Stimulated activated CD4-positive, alpha-beta T cell treated with anti-CD3 and anti-CD28 coated beads, TNF-alpha, amount 100 ng/mL, for 24 hours (primary cell): Measurements from ENCODE around the gene PRR5L.

Experiments
- DNase-seq, 3 experiments: peaks; one replicate each; pipeline ENCODE4 v3.0.0-alpha.2; 2020; ENCODE audit warnings: low read depth in 3 of 3

PRR5L gene

DNA sequence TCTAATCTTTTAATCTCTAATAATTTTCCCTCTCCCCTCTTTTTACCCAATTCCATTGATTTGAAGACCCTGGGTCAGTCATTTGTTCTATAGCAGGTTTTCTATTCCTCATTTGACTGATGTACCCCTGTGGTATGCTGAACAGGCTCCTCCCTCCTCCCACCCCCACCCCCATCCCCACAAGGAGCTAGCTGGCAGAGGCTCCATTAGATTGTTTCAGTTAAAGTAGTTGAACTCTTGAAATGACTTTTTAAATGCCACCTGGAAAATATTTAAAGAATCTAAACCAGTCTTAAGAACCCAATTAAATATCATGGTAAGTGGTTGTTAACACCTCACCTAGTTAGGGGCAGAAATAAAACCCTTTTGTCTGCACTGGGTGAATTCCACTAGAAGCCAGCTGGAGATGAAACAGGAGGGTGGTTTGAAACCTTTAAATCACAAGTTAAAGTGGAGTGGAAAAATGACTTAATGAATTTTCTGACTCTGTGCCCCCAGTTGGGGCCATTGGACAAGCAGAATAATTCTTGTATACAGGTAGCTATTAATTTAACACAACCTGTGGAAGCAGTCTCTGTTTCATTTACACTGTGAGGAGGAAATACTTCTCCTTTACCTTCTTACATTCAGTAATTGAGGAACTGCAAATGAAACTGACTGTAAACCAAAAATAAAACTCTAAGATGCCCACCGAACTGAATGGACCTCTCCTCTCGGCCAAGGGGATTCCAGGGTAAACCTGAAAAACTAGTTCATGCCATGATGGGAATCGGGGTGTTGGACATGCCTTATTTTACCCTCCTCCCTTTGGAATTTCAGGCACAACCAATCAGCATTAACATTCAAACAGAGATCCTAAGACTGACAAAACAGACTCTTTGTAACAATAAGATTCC is 30.7 kb downstream of the PRR5L start:
- DNase-seq, result no peak

DNA sequence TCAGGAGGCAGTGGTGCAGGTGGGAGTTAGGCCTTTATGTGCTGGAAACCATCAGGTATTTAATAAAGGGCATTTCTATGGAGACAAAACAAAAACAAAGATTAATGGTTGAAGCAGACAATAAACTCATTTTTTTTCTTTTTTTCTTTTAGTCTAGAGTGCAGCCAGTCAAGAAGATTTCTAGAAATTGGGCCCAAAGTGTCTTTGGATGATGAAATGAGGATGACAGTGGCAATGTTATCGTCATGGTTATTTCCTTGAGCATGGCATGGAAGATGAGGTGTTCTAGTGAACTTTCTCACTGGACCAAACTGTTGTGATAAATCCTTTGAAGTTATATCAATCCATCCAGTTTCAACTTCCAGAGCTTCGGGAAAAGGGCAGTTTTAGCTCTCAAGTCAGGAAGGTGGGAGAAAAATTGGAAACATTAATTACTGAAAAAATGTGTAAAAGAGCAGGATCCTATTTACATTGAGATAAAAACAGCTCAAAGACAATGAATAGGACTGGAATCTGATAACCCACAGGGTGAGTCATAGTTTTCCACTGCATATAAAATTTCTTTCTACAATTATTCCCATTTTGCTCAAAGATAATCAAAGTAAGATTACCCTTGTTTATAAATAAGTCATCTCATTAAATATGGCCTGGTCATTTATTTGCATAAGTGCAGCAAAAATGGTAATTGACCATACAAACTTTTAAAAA is 33.0 kb downstream of the PRR5L start:
- DNase-seq, result no peak

DNA sequence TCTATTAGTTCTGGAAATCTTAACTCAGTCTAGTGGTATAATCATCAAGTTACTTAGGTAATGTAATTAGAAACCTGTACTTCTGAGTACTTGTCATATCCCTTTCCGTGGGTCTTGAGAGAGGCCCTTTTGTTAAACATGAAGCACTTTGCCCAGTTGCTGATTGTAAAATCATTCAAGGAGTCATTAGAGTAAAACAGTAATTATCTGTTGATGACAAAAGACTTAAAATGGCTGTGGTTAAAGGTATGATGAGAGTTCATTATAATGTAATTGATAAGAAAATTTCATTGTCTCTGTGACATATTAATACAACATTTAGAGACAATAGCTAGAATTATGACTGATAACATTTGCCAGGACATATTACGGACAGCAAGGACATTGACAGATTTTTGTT is 34.3 kb downstream of the PRR5L start:
- no peak for DNase-seq

DNA sequence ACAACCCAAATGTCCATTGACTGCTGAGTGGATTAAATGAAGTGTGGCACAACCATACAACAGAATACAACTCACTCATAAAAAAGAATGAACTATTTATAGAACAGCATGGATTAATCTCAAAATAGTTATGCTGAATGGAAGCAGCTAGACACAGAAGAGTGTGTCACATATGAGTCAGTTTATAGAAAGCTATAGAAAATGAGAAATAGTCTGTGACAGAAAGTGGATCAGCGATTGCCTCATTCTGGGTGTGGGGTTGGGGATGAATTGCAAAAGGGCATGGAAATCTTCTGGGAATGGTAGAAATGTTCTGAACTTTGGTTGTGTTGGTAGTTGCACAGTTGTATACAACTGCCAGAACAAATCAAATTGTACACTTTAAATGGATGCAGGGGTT is 37.4 kb downstream of the PRR5L start:
- no peak for DNase-seq

DNA sequence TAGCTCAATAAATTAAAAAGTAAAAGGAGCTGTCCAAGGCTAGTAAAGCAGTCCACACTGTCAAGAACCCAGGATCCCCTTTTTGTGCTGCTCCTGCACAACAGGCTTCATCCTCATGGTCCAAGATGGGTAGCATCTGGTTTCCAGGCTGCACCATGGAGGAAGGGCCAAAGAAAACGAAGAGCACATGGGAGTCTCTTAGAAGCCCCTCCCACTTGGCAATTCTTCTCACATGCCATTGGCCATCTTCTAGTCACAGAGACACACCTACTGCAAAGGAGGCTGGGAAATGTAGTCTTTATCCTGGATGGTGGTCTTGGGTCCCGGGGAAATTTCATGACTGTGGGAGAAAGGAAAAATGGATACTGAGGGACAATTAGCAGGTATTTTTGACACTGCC is 37.8 kb downstream of the PRR5L start:
- DNase-seq, result no peak

DNA sequence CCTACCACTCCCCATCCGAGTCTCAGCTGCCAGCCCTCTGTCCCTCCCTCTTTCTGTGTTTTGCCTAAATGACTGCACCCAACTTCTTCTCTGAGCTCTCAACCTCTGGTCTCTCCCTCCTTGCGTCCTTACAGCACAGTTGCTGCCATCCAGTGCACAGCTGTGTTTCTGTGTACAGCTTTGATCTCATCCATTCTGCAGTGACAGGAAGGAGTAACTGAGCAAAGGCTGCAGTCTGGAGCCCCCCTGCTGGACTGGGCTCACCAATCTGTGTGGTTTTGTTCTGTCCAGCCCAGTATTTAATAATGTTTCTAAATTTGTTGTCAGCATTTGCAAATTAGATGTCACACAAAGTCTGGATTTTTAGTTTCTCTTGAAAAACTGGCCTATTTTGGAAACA is 43.8 kb downstream of the PRR5L start:
- DNase-seq, result no peak

DNA sequence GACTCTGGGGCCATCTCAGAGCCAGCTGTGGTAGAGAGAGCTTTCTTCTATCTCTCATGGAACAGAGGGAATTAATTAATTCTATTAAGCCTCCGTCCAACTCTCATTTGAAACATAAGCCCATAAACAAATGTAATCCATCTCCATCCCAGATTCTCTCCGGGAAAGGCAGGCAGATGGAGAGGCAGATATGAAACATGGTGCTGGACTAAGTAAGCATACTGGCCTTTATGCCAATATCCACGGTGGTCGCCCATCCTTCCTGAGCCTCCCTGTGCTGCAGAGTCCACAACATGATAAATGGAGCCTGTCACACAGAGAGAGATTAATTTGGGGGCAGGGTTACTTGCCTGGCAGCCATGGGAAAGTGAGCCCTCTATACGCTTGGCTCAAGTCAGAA is 44.8 kb downstream of the PRR5L start:
- no peak for DNase-seq

DNA sequence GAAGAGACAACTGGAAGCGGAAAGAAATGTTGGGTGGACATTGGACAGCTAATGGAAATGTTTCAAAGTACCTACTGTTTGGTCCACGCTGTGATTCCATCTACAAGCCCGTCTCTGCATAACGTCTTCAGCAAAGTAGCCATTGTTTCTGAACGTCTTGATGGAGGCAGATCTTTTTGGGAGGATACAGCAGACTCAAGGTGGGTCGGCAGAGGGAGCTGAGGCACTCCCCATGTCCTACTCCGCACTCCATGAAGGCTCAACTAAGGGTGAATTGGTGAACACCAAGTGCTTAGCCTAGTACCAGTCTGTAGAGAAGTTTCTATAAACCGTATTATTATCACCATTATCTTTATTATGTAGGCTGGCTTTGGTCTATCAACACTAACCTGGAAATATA is 45.8 kb downstream of the PRR5L start:
- DNase-seq, result no peak

DNA sequence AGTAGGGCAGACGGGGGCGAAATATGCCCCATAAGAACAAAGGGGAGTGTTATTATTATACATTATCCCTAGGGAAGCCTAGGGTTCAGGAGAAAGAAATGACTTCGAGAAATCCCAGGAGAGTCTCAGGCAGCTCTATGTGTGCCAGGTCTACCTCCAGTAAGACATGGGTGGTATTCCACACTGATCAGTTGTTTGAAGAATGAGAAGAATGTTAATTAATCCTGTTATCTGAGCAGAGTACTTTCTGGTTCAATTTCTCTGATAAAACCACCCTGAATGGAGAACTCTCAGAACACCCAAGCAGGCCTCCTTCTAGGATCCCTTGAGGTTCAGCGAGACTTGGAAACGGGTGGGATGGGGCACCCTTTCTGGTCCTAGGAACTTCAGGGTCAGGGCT is 46.2 kb downstream of the PRR5L start:
- no peak for DNase-seq

DNA sequence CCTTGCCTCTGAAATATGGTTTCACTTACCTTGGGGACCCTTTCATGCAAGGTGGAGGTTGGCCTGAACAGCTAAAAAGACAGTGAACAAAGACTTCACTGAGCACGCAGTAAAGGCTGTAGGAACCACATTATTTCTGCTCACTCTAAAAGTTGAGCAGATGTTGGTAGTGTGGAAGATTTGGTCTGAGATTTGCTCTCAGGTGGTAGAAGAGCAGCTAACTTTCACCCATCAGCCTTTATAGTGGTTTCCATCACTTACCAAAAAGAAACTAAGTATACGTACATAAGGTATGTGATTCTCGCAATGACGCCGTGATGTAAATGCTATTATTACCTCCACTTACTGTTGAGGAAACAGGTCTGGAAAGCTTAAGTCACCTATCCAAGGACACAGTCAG is 47.3 kb downstream of the PRR5L start:
- DNase-seq, result no peak

DNA sequence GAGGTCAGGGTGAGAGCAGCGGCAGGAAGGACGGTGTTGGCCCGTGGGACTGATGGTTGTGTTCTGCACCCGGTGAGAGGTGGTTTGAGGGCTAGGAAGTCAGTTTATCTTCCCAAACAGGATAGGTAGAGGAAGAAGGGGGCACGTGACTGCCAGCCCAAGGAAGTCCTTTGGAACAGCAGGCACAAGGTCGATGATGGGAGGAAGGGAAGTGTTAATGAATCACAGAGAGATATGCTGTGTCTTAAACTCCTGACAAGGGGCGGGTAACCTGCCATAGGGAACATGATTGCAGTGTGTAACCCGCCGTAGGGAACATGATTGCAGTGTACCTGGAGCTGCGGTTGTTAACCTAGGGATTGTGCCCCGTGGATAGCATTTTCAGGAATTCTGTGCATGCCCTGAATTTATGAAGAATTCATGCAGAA is 49.0 kb downstream of the PRR5L start:
- no peak for DNase-seq

DNA sequence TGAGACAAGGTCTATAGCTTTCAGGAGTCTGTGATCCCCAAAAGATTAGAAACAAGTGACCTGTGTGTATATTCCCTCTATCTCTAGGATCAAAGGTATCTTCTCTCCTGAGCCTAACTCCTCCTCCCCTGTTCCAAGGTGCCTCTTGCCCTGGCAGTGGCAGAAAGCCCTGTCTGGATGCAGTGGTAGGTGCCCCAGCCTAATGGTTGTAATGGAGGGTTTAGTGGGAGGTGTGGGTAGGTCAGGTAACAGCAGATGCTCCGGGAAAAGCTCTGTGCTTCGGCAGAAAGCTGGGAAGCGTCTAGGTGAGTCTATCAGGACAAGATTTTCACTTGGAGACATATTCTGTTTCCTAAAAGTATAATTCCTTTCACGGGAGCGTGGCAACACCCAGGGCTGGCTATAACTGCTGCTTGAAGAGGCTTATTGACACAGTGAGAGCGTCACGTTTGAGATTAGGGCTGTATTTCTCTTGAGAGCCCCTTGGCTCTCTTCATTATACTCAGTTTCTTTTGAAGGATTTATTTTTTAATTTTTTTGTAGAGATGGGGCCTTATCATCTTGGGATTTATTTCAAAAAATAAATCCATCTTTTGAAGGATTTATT is 49.5 kb downstream of the PRR5L start:
- DNase-seq, result no peak

DNA sequence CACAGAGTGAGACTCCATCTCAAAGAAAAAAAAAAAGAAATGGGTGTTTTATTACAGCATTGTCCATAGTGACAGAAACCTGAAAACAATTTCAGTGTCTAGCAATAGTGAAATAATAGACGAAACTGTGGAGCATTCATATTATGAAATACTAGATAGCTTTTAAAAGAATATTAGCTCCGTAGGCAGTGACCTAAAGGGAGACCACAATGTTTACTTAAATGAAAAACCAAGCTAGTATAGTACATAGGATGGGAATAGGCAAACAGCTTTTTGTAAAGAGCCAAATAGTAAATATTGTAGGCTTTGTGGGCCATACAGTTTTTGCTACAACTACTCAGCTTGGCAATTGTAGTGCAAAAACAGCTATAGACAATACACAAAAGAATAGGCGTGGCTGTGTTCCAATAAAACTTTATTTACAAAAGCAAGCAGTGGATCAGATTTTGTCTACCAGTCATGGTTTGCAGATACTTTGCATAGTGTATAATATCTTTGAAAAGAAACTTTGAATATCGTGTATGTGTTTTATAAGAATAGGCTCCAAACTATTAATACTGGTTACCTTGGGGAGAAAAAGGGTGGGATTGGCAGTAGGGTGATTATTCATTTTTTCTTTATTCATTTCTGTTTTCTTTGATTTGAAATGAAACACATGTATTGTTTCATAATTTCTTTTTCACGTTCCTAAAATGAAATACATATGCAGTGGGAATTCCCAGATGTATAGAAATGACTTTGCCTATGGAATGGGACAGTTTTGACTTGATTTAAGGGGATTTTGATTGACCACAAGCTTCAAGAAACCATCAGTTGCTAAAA is 50.7 kb downstream of the PRR5L start:
- no peak for DNase-seq

DNA sequence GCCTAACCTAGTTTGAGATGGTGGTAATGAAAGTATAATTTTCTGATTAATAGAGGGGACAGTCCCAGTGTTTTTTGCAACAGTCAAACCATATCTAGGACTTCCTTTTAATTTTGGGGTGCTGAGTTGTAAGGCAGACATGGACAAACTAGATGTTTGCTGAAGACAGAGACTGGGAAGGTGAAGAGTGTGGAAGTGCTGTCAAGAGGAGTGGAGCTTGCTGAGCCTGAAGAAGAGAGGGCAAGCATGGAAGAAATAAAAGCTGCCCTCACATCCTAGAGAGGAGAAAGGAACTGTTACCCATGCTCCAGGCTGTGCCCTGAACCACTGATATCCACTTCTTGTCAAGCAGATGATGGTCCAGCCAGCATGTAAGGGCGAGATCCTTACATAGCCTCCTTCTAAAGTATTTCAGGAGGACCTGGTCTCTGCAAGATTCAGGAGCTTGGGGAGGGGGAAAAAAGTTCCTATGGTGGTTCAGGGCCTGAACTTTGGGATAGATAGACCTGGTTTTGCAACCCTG is 51.4 kb downstream of the PRR5L start:
- no peak for DNase-seq

DNA sequence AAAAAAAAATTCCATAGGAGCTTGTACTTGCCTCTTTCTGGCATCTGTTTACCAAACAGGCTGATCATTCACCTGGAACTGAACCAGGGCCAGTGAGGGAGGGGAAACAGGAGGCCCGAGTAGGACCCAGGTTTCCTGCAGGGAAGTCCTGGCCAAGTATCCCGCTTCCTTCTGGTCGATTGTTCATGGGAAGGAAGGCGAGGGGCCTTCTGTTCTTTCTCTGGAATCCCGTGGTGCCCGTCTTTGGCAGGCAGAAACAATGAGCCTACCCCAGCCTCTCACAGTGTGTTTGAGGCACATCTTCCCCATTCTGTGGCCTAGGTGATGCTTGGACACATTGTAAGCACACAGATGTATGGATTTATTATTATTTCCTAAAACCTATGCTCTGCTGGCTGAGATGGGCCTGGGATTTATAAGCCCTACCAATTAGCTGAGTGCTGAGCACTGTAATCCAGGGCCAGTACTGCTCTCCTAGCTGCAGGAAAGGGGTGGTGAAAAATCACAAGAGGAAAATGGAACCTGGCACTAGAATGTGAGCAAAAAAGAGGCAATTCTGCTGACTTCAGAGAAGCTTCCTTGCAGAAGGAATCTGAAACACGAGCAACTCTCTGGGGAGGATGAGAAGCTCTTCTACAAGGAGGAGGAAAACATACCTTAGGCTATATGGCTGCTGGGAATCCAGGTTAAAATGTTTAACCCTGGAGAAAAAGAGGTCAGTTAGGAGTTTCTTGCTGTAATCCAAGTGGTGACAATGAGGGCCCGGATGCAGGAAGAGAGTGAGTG is 53.5 kb downstream of the PRR5L start:
- no peak for DNase-seq

DNA sequence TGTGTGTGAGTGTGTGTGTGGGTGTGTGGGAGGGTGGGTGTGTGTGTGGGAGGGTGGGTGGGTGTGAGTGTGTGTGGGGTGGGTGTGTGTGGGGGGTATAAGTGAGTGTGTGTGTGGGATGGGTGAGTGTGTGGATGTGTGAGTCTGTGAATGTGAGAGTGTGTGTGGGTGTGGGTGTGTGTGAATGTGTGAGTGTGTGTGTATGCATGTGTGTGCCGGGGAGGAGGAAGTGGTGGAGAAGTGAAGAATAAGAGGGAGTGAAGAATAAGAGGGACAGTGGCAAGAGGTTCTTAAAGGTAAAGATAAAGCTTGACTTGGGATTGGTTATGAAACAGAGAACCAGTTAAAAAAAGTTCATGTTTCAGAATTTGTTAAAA is 54.0 kb downstream of the PRR5L start:
- DNase-seq, result no peak

DNA sequence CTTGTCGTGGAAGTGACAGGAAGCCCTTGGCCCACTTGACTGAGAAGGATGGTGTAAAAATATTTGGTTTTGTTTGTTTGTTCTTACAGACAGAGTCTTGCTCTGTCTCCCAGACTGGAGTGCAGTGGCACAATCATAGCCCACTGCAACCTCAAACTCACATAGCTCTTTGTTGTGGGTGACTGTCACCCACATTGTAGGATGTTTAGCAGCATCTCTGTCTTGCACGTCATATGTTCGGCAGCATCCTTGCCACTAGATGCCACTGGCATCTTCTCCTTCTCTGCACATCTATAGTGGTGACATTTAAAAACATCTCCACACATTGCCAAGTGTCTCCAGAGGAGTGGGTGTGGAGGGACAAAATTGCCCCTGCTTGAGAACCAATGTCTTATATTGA is 56.8 kb downstream of the PRR5L start:
- DNase-seq, result peak in 1 of 3 experiments; percentile 16

DNA sequence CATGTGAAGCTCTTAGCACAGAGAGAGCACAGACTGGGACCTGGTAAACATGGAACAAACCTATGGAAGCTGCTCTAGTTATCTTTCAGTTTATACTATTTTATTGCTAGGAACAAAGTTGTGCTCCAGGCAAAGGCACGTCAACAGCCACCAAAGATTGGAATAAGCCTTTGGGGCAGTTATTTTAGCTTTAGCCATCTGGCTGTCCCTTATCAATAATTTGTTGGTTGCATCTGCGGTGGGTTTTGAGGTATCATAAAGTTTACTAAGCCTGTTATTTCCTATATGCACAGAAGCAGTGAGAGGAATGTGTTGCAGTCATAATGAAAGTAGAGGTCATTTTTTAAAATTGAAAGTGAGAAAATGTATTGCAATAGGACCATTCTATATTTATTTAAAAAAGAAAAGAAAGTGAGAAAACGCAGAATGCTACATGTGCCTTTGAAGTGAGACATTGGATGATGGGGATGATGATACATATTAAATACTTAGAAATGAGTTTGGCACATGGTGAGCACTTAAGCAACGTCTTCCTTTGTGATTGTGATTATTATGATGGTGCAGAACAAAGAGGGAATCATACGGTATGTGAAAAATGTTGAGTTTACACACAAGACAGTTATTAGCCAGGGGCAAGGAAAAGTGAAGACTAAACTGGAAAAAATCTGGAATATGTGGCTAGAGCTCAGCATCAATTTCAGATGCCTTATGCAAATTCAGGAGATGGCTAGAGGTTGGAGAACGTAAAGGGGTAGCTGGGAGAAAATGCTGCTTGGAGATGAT is 58.3 kb downstream of the PRR5L start:
- no peak for DNase-seq

DNA sequence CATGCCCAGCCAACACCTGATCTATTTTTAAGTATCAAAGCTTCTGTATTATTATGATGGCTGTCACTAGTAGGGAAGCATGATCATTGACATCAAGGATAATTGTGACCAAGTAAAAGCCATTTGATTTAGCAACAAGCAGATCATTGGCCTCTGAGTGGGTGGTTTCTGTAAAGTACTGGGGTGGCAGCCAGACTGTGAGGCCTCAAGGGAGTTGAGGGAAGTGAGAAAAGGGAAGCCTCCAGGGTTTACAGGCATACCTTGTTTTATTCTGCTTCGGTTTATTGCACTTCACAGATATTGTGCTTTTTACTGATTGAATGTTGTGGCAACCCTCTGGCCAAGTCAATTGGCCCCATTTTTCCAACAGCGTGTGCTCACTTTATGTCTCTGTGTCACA is 60.1 kb downstream of the PRR5L start:
- no peak for DNase-seq

DNA sequence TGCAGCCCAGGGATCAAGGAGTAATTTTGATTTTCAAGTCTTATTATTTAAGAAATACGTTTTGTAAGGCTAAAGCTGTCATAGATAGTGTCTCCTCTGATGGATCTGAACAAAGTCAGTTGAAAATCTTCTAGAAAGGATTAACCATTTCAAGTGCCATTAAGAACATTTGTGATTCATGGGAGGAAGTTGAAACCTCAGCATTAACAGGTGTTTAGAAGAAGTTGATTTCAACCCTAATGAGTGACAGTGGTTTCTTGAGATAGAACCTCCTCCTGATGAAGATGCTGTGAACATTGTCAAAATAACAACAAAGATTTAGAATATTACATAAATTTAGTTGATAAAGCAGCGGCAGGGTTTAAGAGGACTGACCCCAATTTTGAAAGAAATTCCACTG is 61.7 kb downstream of the PRR5L start:
- DNase-seq, result no peak
